NCI-H2029 treated with DMSO at 0.1 percent for 48 hours (cell line): ENCODE results near the gene XXYLT1.
"Not testable (repeated sequence)": the region's sequence is repeated elsewhere in the genome, so short reads cannot be mapped to it uniquely, and the experiment has no call there.

Experiments used
- DNase-seq: peaks from one replicate; lab custom pipeline; 2025; lab: John Stamatoyannopoulos, UW

The XXYLT1 gene

DNA sequence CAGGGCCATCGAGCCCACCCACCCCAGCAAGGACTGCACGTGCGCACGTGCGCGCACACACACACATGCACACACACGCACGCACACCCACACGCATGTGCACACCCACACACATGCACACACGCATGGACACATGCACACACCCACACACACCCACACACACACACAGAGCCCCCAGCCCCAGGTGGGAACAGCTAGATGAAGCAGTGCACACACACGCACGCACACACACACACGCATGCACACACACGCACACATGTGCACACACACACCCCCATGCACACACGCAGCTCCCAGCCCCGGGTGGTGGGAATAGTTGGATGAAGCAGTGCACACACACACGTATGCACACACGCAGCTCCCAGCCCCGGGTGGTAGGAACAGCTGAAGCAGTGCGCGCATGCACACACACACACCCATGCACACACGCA is 158.6 kb downstream of the XXYLT1 start:
- DNase-seq, result no peak

GRCh38 chr3:195111766-195112165 is 159.2 kb downstream of the XXYLT1 start:
- no peak for DNase-seq

- no peak for DNase-seq
These were observed 159.6 kb downstream of the XXYLT1 start for GRCh38 chr3:195111319-195111705.

DNA sequence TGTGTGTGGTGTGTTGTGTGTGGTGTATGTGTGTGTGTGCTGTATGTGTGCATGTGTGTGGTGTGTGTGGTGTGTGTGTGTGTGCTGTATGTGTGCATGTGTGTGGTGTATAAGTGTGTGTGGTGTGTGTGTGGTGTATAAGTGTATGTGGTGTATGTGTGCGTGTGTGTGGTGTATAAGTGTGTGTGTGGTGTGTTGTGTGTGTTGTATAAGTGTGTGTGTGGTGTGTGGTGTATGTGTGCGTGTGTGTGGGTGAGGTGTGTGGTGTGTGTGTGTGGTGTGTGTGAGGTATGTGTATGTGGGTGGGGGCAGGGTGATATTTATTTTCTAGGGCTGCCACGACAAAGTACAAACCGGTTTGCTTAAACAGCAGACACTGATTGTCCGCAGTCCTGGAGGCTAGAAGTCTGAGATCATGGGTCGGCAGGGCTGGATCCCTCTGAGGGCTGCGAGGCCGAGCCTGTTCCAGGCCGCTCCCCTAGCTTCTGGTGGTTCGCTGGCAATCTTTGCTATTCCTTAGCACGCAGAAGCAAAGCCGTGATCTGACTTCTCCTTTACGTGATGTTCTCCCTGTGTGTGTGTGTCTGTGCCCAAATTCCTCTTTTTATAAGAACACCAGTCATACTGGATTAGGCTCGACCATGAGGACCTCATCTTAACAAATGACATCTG is 160.2 kb downstream of the XXYLT1 start:
- no peak for DNase-seq

- DNase-seq, result no peak
These were observed 161.8 kb downstream of the XXYLT1 start for GRCh38 chr3:195109098-195109657.

DNA sequence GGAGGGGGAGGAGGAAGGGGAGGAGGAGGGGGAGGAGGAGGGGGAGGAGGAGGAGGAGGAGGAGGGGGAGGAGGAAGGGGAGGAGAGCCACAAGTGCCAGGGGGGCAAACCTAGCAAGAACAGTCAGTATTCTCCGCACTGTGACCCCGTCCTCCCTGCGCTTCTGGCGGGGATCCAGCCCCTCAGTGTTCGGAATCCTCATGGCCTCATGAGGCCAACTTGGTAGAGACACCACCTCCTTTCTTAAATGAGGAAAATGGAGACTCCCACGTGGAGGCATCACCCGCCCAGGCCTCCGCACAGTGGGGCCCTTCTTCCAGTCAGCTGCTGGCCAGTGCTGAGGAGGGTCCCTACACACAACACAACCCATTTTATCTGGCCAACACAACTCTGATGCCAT is 163.4 kb downstream of the XXYLT1 start:
- DNase-seq, result no peak

DNA sequence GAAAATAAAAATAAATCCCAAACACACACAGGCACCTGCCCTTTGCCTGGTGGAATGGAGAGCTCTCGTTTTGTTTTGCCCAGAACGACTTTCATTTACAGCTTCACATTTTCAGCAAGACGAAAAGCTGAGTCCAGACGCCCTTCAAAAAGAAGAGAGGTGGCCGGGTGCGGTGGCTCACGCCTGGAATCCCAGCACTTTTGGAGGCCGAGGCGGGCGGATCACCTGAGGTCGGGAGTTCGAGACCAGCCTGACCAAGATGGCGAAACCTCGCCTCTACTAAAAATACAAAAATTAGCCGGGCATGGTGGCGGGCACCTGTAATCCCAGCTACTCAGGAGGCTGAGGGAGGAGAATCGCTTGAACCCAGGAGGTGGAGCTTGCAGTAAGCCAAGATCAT is 163.9 kb downstream of the XXYLT1 start:
- DNase-seq, result not testable (repeated sequence)

GRCh38 chr3:195106418-195106906 is 164.5 kb downstream of the XXYLT1 start:
- DNase-seq, result no peak

DNA sequence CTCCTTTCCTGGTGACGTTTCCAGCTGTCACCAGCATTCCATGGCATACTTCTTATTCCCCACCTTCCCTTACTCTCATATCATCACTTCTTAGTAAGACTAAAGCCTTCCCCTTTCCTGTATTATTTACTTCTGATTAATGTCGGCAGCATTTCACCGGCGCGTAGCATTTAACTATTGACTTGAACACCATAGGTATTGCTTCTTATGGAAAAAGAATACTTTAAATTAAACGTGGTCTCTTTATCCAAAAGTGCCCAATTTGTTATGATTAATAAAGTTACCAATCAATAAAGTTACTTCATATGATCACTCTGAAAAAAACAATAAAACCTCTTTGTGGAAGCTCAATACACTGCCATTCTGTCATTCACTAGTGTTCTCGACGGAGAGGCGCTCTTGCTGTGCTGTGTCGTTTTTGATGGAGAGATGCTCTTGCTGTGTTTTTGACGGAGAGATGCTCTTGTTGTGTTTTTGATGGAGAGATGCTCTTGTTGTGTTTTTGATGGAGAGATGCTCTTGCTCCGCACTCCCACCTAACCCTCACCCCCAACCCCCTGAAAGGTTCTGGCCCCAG is 165.0 kb downstream of the XXYLT1 start:
- no peak for DNase-seq

DNA sequence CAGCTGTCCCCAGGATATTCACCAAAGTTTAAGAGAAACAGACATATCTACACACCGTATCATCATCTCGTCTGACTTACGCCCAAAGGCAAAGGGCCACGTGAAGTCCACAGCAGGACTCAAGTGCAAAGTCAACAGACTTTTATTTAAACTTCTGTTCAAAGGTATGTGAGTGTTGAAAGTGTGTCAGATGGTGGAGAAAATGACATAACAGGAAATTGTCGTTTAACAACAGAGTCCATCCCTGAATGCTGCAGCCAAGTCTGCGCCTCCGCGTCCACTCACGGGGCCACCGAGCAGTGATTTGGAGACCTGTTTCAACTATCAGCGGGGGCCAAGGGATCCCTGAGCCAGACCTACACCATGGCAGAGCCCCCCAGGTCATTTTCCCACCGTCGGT is 165.6 kb downstream of the XXYLT1 start:
- DNase-seq, result no peak

DNA sequence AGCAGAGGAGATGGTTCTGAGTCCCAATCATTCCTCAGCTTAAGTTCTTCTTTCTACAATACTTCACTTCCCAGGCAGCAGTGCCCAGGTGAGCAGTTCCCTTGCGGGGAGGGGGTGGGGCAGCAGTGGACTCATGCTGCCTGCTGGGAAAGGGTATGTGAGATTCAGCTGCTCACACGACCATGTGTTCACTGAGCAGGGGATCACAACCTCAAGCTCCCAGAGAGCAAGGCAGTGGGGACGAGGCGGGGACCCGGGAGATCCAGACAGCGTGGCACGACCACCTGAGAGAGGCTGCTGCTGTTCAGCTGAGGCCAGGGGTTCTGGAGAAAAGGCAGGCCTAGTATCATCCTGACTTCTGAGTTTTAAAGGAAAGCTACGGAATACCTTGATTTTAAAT is 166.6 kb downstream of the XXYLT1 start:
- no peak for DNase-seq

DNA sequence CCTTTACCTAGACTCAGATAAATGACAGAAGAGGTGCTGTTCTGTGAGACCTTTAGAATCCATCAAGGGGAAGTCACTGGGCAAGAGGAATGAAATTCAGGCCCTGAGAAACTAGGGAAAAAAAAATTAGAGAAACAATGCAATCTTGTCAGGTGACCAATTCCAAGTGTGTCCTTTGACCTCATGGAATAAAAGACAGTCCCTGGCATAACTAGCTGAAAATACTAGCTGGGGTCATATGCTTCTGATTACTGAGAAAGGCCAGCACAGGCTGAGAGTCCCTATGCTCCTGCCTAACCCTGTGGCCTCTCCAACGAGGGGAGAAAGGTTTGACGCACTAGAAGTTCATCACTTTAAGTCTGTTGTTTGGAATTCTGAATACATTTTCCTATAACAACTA is 167.3 kb downstream of the XXYLT1 start:
- DNase-seq, result no peak

- DNase-seq, result no peak
These were observed 168.1 kb downstream of the XXYLT1 start for GRCh38 chr3:195102609-195103467.

DNA sequence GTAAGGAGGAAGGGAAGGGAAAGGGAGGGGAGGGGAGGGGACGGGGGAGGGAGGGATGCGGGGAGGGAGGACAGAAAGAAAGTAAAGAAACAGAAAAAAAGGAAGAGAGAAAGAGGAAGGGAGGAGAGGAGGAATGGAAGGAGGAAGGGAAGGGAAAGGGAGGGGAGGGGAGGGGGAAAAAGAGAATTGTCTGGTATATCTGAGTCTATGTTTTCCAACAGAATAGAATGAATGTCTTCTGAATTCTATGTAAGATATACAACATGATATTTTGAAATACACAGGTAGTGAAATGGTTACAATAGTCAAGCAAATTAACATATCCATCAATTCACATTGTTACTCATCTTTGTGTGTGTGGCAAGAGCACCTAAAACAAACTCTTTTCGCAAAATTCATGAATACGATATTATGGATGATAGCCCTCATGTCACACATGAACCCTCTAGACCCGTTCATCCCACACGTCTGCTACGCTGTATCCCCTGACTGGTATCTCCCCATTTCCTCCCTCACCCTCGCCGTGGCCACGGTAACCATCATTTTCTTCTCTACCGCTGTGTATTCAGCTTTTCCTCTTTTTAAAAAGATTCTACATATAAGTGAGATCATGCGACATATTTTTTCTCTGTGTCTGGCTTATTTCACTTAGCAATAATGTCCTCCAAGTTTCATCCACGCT is 168.9 kb downstream of the XXYLT1 start:
- DNase-seq, result no peak

- DNase-seq, result peak; percentile 76
These were observed 169.9 kb downstream of the XXYLT1 start for GRCh38 chr3:195101001-195101583.

GRCh38 chr3:195099951-195100785 is 170.8 kb downstream of the XXYLT1 start:
- DNase-seq, result no peak

DNA sequence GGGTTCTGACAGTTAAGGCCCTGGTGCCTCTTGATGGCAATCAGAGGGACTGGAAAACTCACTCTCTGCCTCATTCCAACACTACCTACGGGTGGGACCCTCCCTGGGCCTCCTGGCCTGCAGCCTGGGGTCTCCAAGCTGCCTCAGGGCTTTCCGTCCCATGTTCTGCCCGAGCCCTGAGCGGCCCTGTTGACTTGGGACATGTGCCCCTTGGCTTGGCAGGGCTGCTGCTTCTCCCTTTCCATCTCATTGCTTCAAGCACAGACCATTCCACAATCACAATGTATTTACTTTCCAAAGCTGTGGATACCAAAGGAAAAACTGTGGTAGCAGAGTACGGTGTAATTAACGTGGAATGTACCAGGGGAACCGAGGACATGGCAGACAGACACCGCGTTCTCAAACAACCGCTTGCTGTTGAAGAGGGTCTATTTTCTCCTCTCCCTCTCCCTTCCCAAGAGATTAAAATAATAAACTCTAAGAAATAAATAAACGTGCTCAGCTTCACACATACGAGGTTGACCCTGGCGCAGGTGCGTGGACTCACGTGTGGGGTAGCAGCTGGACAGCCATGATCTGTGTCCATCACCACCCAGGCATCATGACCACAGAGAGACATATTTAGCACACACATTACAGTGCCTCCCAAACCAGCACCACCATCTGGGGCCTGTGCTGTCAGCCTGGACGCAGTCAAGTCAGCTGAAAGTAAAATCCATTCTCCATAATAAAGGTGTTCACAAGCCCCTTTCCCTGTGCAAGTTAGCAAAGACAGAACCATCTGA is 172.0 kb downstream of the XXYLT1 start:
- no peak for DNase-seq

- DNase-seq, result no peak
These were observed 173.4 kb downstream of the XXYLT1 start for GRCh38 chr3:195097331-195098255.
